HG02759 (cell line): ENCODE results near the gene METTL15.
A peak's percentile ranks its signal among the peaks of the same experiment; 100 is the strongest.
"Not testable (repeated sequence)": the region's sequence is repeated elsewhere in the genome, so short reads cannot be mapped to it uniquely, and the experiment has no call there.

Source experiments
- ATAC-seq: cut with Tn5 transposase; IDR thresholded peaks from one replicate; pipeline ENCODE4 v1.9.1; 2021; ENCODE audit warnings: mild to moderate bottlenecking, moderate library complexity; ENCODE audit not compliant: unreplicated experiment

The METTL15 gene

DNA sequence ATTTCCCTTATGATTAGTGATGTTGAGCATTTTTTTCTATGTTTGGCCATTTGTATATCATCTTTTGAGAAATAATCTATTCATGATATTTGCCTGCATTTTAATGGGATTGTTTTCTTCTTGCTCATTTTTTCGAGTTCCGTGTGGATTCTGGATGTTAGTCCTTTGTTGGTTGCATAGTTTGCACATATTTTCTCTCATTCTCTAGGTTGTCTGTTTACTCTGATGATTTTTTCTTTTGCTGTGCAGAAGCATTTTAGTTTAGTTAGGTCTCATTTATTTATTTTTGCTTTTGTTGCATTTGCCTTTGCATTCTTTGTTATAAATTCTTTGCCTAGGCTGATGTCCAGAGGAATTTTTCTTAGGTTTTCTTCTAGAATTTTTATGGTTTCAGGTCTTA, 87.3 kb downstream of the METTL15 start:
- ATAC-seq: no peak

DNA sequence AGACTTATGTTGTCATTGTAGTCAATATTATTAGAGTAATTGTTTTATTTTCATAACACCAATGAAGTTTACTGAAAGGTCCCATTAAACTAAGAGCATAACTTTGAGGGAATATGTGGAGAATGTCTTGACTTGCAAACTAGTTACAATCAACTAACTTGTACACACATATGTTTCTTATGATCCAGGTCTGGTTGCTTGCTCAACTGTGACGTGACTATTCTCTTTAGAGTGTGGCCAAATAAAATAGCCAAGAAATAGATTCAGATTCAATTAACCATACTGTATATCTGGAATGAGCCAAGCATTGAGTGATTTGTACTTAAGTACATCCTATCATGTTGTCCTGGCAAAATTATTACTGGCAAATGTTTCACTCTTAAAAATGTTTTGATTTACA, 101.7 kb downstream of the METTL15 start:
- no peak for ATAC-seq

DNA sequence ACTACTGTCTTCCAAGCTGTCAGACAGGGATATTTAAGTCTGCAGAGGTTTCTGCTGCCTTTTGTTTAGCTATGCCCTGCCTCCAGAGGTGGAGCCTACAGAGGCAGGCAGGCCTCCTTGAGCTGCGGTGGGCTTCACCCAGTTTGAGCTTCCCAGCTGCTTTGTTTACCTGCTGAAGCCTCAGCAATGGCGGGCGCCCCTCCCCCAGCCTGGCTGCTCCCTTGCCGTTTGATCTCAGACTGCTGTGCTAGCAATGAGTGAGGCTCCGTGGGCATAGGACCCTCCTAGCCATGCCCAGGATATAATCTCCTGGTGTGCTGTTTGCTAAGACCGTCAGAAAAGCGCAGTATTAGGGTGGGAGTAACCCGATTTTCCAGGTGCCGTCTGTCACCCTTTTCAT, 113.9 kb downstream of the METTL15 start:
- not testable (repeated sequence) for ATAC-seq

DNA sequence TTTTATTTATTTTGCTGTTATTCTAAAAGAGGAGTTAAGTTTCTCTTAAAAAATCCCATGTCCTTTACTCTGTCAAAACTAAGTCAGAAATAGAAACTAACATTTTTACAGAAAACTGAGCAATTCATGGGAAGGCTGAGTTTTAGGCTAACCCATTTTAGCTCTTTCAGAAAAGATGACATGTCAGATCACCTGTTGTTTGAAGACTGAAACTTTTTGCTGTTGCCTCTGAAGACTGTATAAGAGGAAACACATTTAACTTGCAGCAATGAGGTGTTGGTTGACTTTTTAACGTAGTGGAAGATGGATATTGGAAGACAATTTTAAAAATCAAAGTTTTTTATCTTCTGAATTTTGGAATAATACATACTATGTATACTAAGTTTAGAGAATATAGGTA, 115.4 kb downstream of the METTL15 start:
- no peak for ATAC-seq

DNA sequence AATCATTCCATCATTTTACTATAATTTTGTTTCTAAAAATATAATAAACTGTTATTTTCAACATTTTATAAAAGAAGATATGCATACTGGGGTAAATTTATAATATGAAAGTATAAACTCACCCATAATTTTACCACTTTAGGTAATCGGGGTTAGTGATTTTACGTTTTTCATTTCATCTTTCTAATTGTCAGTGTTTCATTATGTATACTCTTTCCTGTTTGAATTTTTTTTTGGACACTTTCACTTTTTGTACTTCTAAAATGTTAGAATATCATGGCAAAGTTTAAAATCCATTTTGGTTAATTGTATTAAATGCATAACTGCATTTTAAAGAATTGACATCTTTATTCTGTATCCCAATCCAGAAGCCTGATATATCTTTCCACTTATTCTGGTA, 115.8 kb downstream of the METTL15 start:
- no peak for ATAC-seq

DNA sequence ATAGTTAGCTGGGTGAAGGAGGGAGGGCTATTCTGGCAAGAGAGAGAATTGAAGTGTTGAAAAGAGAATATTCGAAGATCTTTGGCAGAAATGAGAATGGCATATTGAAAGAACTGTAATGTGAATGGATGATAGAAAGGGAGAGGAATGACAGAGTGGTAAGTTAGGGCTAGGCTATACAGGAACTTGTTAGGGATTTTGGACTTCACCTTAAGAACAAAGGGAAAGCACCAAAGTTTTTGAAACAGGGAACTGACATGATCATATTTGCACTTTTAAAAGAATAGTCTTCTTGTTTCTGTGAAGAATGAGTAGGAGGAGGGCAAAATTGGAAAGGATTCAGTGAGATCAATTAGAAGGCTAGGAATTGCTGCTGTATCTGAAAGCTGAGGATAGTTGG, 119.3 kb downstream of the METTL15 start:
- no peak for ATAC-seq

DNA sequence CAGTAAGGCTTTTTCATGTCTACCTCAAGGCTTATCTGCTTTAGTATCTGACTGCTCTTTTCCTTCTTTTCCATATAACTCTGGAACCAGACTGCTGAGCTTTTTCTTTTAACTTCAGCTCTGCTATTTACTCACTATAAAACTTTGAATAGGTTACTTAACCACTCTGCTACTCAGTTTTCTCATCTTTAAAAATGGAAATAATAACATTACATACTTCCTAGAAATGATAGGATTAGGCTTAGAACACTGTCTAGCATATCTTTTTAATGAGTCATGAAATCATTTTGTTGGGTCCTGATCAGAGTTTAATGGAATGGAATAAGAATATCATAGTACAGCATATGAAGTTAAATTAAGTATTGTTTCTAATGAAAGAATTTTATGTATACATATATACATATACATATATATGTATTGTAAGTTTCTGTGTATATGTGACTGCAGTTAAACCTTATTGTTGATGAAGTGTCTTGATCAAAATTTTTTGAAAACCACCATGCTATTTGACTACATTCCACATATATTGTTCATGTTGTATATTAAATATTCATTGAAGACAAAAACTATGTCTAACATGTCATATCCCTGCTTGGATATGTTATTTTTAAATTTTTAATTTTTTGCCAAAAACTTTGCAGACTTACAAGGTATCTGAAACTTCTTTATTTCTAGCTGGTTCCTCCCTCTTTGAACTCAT, 120.2 kb downstream of the METTL15 start:
- no peak for ATAC-seq

DNA sequence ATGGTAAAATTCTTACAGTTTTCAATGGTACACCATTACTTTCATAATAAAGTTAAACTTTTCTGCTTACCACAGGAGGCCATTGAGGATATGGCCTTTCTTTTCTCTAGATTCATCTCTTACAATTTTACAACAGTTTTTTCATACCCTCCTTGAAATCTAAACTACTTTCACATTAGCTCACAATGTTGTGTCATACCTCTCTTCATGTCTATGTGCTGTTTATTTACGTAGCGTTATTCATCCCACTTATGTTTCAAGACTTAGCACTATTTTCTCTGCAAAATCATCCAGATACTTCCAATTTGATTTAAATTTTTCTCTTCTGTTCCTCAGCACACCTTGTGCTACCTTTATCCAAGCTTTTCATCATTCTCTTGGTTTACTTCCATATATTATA, 123.3 kb downstream of the METTL15 start:
- no peak for ATAC-seq

DNA sequence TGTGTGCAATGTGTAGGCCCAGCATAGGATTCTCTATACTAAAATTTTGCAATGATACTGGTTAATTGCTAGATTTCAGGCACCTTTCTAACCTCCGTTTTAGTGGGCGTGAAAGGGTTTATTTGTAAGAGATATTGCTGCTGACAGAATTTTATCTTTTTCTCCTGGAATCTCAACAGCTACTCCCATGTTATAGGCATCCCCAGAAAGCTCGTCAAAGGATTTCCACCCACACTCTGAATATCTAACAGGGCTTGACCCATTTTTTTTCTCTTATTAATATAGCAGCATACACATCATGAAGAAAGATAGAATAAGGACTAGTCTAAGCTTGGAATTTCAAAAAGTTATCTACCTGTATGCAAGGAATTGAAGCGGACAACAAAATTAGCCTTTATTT, 124.5 kb downstream of the METTL15 start:
- ATAC-seq: no peak

DNA sequence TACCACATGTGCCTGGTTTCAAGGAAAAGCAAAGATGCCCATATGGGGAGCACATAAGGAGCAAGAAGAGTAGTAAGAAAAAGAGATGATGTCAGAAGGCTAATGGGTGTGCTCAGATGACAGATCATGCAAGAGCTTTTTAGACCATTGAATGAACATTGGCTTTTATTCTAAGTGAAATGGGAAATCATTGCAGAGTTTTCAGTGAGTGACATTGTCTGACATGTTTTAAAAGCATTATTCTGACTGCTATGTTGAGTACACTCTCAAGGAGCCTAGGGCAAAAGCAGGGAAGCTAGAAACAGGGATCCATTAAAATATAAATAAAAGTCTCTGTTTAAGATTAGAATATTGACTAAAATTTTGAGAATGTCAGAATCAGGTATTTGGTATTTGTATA, 133.6 kb downstream of the METTL15 start:
- ATAC-seq: no peak

DNA sequence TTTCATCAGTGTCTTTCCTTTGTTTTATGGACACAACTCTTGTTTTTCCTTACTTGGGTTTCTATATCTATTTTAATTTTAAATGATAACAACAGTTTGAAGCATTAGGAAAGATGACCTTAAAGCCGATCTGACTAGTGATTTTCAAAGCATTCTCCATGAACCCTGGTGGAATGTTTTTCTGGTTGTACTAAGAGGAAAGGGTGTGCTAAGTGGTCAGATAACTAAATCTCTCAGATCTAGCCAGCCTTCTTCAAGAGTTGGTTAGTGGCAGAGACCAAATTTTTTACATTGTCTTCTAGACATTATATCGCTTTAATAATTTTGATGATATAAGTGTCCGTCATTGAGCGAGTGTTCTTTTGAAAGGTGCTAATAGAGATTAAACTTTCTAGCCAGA, 134.4 kb downstream of the METTL15 start:
- ATAC-seq: no peak

DNA sequence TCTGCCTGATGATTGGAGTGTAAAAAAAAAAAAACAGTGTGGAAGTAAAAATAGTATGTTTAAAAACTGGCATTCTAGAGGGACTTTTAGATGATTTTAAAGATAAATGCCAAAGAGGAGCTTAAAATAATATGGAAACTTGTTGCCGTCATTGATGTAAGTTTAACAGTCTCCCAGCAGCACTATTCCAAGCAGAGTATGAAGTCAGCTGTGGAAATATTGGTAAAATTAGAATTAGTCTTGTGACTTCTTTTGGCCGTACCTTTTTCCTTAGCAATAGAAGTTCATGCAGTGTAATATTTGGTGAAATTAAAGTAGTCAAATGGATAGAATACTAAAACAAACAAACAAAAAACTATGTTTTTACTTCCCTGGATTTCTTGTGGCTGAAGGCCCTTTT, 134.9 kb downstream of the METTL15 start:
- ATAC-seq: no peak

DNA sequence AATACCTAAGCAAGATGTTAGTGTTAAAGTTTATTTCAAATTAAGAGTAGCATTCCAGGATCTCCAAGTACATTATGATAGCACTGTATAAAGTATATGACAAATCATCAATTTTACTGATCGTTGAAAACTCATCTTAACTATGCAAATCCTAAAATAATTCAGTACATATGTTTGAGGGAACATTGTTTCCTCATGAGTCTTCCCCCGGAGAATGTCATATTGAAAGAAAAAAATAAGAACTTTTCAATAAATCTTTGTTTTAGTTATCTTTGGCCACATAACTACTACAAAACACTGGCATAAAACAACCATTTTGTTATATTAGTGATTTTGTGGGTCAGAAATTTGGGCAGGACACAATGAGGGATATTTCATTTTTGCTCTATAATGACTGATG, 135.4 kb downstream of the METTL15 start:
- ATAC-seq: no peak

DNA sequence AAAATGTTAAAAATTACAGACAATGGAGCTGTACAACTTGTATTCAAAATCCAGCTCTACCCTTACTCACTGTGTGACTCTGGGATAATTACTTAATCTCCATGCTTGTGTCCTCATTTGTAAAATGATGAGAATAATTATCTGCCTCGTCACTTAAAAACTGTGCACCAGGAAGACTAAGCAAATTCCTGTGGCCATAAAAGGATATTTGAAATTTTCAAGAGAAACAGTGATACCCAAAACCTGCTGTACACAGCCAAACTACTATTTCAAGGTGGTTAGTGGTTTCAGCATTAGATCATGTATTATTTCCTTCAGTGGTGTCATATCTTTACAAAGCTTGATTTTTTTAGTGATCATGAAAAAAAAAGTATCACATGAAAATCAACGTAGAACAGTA, 136.9 kb downstream of the METTL15 start:
- ATAC-seq: no peak

DNA sequence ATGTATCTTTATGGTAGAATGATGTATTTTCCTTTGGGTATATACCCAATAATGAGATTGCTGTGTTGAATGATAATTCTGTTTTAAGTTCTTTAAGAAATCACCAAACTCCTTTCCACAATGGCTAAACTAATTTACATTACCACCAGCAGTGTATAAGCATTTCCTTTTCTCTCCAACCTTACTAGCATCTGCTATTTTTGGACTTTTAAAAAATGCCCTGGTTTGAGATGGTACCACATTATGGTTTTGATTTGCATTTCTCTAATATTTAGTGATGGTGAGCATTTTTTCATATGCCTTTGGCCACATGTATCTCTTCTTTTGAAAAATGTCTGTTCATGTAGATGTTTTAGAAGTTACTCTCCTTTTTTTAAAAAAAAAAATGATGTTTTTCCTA, 142.0 kb downstream of the METTL15 start:
- ATAC-seq: no peak

DNA sequence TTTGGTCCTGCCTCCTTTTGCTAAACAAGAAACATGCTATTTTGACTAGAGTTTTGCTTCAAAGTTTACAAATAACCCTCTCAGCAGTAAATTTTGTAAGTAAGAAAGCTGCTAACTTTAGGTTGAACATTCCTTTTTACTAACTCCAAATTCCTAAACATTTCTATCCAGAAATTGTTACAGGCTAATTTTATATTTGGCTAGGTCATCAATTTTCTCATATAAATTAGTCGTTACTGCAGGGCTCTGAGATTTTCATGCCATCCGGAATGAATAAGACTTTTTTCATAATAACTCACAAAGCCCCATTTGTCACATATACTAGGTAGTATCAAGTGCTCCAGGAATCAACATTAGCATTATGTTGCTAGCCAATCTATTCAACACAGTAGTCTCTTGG, 143.1 kb downstream of the METTL15 start:
- no peak for ATAC-seq

DNA sequence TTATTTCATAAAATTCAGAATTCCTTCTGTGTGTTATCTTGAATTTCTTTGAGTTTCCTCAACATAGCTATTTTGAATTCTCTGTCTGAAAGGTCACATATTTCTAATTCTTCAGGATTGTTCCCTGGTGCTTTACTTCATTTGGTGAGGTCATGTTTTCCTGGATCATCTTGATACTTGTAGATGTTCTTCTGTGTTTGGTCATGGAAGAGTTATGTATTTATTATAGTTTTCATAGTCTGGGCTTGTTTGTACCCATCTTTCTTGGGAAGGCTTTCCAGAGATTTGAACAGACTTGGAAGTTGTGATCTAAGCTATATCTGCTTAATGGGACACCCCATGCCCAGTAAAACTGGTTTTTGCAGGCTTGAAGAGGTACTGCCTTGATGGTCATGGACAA, 149.6 kb downstream of the METTL15 start:
- ATAC-seq: no peak

DNA sequence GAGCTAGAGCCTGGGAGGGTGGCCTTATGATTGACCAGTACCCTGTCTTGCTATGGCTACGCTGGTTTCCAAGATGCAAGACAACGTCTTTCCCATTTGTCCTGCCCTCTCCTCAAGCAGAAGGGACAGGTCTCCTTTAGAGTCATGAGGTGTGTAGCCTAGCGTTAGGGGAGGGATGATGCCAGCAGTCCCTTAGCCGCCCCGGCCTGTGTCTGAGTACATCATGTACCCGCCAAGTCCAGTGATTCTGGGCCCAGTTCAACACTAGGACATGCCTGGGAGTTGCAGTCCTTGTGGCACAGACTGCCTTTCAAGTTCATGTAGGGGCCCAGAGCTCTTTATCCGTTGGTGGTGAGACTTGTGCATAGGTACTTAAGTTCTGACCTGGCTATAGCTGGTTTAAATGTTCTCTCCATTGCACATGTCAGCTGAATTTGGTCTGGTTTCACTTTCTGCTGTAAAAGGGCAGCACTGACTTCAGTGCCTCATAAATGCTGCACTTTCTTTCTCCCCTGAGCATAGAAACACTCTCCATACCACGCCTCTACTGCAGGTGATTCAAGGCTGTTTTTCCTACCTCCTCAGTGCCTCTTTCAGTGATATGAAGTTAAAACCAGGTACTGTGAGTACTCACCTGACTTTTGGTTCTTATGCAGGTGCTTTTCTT, 151.1 kb downstream of the METTL15 start:
- peak; percentile 71 for ATAC-seq

DNA sequence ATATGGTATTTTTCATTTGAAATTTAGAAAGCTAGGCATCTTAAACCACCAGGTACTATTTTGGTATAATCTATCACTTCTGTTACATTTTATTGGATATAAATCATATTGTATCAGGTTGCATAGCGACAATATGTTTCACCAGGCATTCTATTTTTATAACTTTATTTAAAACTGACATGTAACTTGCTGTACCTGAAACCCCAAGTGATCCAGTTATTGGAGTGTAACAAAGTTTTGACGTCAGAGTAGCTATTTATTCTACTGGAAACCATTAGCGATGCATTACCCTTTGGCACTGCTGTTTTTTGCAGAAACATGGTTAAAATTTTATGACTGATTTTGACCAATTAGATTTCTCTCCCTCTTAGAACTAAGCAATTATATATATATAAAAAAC, 160.7 kb downstream of the METTL15 start:
- no peak for ATAC-seq

DNA sequence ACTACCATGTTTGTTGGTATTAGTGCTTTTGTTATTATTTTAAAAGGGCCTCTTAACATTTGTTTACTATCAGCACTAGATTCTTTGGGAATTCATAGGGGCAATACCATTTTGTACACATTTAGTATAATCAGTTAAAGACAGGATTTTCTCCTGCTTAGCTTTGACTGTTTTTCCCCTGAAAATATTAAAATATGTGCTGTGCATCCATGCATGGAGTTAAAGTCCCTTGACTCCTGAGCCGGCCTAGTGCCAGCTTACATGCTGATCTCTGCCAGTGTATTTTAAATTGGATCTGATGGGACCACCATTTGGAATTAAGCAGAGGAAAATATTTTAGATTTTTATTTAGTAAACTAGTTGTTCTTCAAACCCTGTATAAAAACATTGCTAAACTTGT, 161.4 kb downstream of the METTL15 start:
- no peak for ATAC-seq

DNA sequence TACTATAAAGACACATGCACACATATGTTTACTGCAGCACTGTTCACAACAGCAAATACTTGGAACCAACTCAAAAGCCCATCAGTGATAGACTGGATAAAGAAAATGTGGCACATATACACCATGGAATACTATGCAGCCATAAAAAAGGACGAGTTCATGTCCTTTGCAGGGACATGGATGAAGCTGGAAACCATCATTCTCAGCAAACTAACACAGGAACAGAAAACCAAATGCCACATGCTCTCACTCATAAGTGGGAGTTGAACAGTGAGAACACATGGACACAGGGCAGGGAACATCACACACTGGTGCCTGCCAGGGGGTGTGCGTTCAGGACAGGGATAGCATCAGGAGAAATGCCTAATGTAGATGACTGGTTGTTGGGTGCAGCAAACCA, 164.1 kb downstream of the METTL15 start:
- ATAC-seq: not testable (repeated sequence)

DNA sequence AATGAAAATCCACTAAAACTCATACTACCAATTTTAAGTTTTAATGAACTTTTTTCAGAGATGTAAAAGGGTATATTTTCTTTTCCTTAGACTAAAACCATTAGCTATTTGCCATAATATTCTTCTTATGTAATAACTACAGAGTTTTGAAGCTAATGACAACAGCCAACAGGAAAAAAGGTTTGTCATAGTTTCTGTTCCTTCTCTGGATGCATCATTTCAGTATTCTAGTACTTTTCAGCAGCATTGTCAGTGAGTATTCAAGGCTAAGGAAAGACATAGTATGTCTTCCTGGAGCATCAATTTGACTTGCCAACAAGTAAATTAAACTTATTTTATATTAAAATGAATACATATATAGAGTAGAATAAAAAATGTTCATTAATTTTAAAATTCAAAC, 166.0 kb downstream of the METTL15 start:
- no peak for ATAC-seq

DNA sequence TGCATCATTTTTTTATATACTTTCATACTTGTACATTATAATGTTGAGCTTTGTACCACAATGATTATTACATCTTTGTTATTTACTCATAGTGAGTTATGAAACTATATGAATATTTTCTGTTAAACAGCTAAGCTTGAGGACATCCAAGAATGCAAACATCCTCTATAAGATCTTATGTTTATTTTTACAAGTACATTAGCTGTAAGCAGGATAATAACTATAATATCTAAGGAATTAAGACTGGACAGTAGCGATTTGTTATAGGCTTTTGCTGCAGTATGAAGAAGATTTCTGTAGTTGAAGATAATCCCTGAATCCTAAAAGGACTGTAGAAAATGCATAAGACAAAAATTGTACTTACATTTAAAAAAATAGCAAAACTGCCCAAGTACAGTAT, 176.0 kb downstream of the METTL15 start:
- no peak for ATAC-seq
